GM19455 (cell line): ENCODE results near the gene CYP2R1.

Experiments used
- ATAC-seq: cut with Tn5 transposase; IDR thresholded peaks from one replicate; pipeline ENCODE4 v1.9.1; 2021; ENCODE audit not compliant: unreplicated experiment

CYP2R1 gene, protein sequence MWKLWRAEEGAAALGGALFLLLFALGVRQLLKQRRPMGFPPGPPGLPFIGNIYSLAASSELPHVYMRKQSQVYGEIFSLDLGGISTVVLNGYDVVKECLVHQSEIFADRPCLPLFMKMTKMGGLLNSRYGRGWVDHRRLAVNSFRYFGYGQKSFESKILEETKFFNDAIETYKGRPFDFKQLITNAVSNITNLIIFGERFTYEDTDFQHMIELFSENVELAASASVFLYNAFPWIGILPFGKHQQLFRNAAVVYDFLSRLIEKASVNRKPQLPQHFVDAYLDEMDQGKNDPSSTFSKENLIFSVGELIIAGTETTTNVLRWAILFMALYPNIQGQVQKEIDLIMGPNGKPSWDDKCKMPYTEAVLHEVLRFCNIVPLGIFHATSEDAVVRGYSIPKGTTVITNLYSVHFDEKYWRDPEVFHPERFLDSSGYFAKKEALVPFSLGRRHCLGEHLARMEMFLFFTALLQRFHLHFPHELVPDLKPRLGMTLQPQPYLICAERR

DNA sequence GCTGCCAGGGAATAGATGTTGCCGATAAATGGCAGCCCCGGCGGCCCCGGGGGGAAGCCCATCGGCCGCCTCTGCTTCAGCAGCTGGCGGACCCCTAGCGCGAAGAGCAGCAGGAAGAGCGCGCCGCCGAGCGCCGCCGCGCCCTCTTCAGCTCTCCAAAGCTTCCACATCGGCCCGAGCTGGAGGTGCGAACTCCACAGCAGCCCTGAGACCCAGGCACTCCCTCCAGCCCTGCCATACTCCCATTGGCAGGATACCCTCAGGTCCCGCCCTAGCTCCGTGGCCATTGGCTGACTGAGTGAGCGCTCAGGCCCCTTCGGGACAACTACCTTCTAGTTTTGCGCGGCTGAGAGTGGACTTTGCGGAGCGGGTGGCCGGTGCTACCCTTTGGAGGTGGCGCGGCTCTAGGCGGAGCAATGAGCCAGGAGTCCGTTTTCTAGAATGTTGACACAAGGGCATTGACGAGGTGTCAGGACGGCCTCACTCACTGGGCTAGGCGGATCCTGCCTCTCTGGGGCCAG lies at the start of gene CYP2R1:
Gene CYP2R1, minus strand, starts transcription at position 196 of the 521 bp plus-strand sequence. Its CDS starts 26 bp downstream, at position 170.
- ATAC-seq = peak; percentile 95

DNA sequence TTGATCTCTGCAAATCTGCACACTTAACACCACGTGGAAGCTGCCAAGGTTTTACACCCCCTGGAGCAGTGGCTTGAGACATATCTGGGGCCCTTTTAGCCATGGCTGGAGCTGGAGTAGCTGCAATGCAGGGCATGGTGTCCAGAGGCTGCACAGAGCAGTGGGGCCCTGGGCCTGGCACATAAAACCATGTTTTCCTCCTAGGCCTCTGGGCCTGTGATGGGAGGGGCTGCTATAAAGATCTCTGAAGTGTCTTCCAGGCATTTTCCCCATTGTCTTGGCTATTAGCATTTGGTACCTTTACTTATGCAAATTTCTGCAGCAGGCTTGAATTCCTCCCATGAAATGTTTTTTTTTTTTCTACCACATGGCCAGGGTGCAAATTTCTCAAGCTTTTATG lies 46.9 kb upstream of the CYP2R1 start:
- ATAC-seq = no peak

DNA sequence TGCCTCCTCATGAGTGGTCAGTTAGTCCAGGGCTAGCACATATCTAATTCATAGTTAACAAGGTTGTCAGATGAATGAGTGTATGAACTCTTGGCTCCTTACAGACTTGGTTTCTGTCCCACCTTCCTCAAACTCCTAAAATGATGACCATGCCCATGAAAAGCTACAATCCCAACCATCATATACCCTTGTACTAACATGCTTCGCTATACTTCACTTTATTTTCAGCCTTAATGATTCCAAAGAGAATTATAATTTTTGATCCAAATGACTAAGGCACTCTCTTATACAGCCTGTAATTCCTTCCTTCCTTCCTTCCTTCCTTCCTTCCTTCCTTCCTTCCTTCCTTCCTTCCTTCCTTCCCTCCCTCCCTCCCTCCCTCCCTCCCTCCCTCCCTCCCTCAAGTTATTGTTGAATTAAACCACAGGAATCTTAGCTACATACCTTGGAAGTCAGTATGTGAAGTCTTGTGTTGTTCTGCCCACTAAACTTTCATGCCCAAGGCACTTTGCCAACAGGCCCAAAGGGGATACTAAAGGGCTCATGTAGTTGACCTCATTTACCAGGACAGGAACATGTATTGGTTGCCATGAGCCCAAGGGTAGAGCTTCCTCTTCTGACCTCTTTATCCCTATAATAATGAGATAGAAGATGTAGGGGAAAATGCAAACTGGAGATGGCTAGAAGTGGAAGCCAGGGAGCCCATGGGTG lies 42.8 kb upstream of the CYP2R1 start:
- no peak for ATAC-seq

DNA sequence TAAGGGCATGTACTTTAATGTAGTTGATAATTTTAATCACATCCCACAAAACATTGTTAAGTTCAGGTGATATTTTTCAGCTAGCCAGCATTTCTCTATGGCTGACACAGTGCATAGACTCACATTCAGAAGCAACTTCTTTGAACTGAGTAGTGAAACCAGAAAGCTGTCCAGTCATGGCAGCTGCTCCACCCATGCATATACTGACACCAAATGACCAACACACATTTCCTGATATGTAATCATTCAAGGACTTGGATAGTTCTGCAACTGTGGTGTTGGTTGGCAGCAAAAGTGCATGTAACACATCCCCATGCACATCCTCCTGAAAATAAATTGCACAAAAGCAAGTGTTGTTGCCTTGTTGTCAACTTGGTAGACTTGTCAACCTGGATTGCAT lies 40.4 kb upstream of the CYP2R1 start:
- no peak for ATAC-seq

DNA sequence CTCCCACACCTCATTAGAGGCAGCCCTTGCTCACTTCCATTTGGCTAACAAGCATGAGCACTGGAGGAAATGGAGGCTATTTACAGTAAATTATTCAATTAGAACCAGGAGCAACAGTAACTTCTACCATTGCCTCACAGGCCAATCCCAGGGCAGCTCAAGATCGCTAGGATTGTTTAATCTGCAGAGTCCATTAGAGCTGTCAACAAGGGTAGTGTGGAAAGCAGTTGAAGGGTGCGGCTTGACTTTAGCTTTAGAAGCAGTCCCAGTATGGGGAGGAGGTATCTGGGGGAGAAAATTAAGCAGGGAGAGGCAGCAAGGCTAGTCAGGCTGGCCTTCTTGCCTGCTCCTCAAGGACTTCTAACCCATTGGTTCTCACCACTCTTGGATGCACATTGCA lies 38.3 kb upstream of the CYP2R1 start:
- no peak for ATAC-seq

DNA sequence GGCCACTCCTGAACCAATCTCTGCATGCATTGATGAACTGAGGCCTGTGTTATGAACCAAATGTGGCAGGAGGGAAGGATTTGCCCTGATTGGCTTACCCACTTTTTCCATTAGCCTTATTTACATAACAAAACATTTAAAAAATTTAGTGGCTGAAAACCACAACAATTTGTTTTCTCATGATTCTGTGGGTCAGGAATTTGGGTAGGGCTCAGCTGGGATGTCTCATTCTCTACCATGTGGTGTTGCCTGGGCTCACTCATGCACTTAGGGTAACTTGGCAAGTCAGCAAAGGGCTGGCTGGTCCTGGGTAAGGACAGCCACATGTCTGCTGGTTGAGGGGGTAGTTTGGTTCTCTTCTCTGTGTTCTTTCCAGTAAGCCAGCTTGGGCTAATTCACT lies 35.1 kb upstream of the CYP2R1 start:
- ATAC-seq = no peak

DNA sequence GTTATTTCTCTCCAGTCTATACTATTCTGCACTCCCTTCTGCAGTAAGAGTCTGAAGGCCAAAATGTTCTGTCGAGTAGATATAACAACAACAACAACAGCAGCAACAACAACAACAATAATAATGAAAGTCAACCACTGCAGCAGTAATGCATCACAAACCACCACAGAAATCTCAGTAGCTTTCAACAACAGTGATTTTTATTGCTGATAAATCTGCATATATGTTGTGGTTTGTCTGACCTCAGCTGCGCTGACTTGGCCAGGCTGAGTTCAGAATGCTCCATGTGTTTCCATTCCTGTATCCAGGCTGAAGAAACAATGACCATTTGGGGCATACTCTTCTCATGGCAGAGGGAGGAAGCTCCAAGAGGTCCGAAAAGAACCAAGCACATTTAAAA lies 32.3 kb upstream of the CYP2R1 start:
- ATAC-seq = no peak

DNA sequence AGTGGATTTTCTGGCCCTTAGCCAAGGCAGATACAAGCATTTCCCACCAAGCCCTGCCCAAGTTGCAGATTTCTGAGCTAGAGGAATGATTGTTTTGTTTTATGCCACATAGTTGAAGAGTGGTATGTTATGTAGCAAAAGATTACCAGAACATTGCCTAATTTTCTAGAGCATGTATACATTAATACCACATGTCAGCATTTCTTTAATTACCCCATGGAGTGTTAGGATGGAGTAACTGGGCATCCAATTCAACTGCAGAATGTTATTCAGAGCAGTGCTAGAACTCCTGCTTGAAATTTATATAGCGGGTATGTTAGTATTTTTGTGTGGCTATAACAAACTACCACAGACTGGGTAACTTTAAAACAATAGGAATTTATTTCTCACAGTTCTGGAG lies 24.4 kb upstream of the CYP2R1 start:
- no peak for ATAC-seq

DNA sequence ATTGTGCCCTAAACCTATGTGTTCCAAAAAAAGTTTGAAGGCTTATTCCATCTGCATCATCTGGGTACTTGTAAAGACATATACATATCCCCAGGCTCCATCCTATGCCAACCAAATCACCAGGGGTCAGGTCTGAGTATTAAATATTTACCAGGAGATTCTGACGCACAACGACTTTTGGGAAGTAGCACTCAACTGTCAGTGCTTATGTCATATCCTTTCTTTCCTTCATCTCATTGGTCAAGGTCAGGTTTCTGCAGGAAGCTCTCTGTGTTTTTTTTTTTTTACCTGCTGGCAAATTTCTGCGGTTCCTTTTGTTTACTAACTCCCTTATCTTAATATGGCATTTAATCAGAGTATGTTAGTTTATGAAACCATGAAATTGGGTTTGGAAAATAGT lies 22.5 kb upstream of the CYP2R1 start:
- no peak for ATAC-seq

DNA sequence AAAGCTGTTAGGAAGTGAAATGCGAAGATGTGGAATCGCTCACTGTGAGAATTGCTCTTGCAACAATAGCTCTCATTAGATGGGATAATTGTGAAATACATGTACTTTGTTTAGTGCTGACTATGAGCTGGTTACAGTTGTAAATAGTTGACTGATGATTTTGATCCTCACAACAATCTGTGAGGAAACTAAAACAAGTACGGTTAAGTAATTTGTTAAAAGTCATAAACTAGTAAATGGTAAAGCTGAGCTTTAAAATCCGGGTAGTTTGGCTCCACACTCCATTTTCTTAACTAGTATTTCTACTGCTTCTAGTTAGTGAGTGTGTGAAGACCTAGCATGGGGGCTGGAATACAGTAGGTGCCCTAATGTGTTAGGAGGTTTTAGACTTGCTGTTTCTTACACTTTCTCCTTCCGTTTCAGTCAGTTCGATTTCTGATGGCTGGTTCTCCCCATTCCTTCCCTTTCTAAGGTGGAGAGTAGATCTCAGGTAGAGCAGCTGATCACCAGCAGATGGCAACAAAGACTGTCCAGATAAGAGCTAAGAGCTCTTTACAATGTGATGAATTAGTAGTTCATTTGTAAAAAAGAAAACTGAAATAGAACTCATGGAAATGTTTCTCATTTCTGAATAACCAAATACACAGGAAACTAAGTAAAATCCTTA lies 16.3 kb upstream of the CYP2R1 start:
- no peak for ATAC-seq

DNA sequence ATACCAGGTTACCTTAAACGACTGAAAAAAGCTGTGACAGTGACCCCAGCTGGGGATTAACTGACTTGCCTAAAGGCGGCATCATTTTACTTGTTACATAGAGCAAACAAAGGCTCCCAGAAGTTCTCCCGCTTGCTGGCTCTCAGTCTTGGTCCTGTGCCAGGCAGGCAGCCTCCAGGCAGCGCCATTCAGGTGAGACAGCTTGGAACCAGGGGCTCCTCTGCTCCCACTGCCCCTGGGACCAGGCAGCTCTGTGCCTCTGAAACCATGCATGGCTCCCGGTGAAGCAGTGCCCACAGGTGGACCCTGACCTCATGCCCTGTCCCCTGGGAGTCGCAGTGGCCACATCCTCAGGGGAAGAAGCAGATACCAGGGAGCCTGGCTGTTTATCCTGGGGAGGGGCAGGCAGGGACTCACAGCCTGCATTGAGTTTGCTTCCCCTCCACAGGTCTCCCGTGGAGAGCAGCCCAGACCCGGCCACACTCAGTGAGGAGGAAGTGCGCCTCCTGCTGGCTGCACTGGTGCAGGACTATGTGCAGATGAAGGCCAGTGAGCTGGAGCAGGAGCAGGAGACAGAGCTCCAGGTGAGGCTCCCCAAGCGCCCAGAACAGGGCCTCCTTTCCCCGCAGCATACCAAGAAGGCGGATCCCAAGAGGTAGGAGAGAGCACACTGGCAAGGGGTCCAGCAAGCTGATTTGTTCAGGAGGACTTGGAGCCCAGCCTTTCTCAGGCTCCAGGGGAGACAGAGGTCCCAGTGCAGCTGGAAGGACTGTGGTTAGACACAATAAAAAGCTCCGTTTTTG lies 15.6 kb upstream of the CYP2R1 start:
- ATAC-seq = peak; percentile 51

DNA sequence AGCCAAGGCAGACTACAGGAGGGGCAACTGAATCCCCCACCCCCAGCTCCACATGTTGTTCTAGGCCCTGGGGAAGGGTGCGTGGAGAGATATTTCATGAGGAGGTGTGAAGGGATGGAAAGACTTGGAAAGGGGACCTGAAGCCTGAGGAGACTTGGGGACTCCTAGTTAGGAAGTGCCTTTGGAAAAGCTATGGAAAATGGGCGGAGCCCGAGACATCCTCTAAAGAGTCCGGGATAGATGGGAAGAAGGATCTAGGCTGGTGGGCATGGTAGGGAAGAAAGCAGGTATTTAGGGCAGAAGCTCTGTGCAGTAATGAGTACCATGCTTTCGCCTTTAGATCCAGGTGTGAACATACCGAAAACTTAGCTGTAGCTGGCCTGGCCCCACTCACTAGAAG lies 15.0 kb upstream of the CYP2R1 start:
- no peak for ATAC-seq

DNA sequence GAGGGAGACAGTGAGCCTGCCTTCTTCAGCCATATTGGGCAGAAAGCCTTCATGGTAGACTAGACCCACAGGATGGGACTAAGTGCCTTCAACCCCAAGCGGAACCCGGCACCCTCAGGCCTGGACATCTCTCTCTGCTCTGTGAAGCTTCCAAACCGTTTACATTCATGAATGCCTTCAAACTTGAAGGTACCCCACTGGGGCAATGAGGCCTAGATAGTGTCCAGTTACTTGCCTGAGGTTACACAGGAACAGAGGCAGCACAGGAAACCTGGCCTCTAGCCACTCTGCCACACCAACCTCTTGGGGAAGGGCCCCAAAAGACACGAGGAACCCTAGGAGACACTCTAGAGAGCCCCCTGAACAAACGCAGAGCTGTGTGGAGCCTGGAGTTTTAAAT lies 14.5 kb upstream of the CYP2R1 start:
- no peak for ATAC-seq

DNA sequence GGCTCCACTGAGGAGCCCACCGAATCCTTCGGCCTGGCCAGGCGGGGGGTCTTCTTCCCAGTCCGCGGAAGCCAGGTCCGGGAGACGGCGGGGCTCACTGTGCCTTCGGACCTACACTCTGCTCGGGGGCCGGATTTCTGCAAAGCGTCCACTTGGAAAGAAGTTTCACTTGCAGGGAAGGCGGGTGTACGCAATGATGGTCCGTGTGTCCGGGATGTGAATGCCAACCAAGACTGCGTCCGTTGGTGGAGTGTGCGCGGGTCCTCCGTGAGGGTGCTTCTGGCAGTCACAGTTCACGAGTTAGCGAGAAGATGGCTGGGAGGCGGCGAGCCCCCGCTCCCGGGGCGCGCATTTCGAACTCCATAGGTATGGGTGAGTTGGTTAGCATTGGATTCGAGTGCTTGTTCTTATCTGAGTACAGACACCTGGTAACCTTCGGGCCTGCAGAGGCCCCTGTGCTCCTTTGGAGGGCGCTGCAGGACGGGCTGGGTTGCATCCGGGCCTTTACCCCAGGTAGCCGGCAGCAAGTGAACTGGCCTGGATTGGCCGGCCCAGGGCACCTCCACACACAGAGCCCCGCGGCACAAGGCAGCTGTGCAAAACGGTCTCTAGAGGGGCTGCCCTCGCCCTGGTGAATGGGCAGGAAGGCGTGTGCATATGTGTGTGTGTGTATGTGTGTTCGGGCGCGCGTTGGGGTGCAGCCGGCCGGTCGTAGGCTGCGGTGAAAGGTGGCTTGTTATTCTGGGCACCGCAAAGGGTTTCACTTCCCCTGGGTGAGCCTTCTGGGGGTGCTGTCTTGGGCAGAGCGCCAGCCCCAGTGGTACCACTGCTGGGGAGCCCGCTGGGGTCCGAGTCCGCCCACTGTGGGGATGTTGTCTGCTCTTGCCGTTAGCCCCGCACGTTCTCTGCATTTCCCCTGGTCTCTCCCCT lies 13.3 kb upstream of the CYP2R1 start:
- ATAC-seq = peak; percentile 54

DNA sequence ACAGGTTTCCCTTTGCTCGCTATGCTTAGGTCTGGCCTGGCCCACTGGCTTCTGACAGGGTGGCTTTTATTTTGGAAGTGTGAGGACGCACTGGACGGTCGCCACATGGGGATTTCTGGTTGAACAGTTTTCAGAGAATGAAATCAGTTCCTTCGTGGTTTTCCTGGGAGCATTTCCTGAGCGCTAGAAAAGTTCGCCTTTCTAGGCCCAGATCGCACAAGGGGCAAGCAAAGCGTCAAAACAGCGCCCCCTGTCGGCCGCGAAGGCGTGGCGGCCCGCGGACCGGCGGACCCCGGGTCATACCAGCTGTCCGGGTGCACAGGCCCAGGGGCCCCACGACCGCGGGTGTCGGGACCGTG lies 12.7 kb upstream of the CYP2R1 start:
- peak; percentile 59 for ATAC-seq

DNA sequence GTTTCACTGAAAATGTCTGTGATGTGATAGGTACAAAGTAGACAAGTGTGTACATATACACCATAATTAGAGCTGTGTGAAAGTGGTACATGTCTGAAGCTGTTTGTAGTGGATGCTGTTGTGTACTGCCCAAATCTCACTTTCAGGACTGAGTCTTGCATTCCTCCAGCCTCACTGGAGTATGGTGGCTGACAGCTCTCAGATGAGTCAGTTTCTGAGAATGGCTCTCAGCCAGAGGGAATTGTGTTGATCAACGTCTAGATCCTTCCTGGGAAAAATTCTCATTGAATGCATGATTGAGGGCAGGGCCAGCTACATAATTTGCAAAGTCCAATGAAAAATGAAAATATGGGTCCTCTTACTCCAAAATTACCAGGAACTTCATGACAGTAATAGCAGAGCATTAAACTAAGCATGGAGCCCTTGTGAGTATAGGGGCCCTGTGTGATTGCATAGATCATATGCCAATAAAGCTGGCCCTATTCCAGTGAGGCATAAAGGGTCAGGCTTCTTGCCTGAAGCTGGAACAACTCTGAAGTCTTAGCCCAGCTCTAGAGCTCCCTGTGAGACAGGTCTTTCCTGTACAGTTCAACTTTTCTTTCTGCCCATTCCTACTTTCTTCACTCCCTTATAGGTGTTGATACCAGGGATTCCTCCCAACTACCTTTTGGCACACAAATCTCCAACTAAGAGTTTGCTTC lies 10.8 kb upstream of the CYP2R1 start:
- ATAC-seq = no peak

DNA sequence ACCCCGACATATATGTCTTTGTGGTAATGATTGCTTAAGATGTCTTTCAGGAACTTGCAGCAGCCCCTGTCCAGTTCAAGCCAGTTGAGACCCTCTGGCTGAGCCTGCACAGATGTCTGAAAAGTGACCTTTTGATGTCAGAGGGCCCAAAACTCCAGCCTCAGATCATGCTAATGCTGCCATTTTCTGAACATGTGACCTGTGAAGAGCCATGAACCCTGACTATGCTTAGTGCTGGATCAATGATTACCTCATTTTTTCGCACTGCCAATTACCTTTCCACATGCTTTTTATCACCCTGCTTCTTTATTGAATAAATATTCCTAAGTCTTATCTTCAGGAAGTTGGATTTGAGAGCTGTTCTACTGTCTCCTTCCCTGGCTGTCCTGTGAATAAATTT lies 6.9 kb upstream of the CYP2R1 start:
- no peak for ATAC-seq

DNA sequence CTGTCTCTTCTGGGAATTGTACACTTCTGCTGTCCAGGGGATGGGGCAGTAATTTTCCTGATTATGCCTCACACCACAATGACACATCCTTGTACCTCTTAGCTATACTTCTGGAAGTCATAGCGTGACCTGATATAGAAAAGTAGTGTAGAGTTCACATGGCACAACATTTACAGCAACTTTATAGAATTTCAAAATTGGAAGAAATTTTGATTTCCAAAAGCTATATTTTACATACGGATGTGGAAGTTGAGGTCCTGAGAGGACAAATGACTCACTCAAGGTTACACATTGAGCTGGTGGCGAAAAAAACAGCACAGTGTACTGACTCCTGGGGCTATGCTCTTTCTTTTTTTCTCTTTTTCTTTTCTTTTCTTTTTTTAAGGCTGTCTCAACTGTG lies 6.3 kb upstream of the CYP2R1 start:
- no peak for ATAC-seq
